ENCODE data around the gene DYRK3.

The DYRK3 gene

GRCh38 chr1:206680279-206680678 lies 44.9 kb downstream of the DYRK3 start:
- Histone ChIP-seq H3K9me3 (ENCODE audit: insufficient read depth, low read length) (no peaks in the 10 kb centered on the region), H3K79me2 (ENCODE audit: insufficient read depth, low read length) (no peaks in the 10 kb centered on the region), H3K9ac (ENCODE audit: low read length) (no peak overlapping the region), H3K27me3 (ENCODE audit: low read length) (no peaks in the 10 kb centered on the region), H3K4me2 (ENCODE audit: low read depth, low read length, poor library complexity, severe bottlenecking) (peak overlapping the region; percentile 48), H3K36me3 (ENCODE audit: low read length) (no peaks in the 10 kb centered on the region), H4K20me1 (ENCODE audit: low read depth, low read length) (no peaks in the 10 kb centered on the region), H3F3A (ENCODE audit: insufficient read depth) (peaks cover 9% of the 10 kb centered on the region; the same call in 1 of the 2 replicates), H2AFZ (ENCODE audit: low read depth, low read length, severe bottlenecking) (no peak overlapping the region), H3K9me2 (replicated peaks; ENCODE audit: insufficient read depth, low read length) (no peaks in the 10 kb centered on the region), H3K27ac (ENCODE audit: low read depth, low read length) (no peak overlapping the region), H3K4me3 (ENCODE audit: insufficient read depth, low read length, poor library complexity, severe bottlenecking) (no peak overlapping the region)
- TF ChIP-seq EZH2phosphoT487 (conservative IDR thresholded peaks at IDR 0.05; ENCODE audit: low read length) = no peak

GRCh38 chr1:206681359-206681758 lies 46.0 kb downstream of the DYRK3 start:
- no peak overlapping the region for H3K27ac ChIP-seq (ENCODE audit: low read depth, low read length)

GRCh38 chr1:206682111-206682510 lies 46.8 kb downstream of the DYRK3 start:
- no peaks in the 10 kb centered on the region for H3K79me2 ChIP-seq (ENCODE audit: insufficient read depth, low read length)
- no peak overlapping the region for H2AFZ ChIP-seq (ENCODE audit: low read depth, low read length, severe bottlenecking)
- H3K9ac ChIP-seq (ENCODE audit: low read length) = no peak overlapping the region; the same call in 1 of the 2 replicates
- no peak overlapping the region for H3K4me3 ChIP-seq (ENCODE audit: insufficient read depth, low read length, poor library complexity, severe bottlenecking)
- H3K36me3 ChIP-seq (ENCODE audit: low read length) = no peaks in the 10 kb centered on the region
- H3K9me2 ChIP-seq (replicated peaks; ENCODE audit: insufficient read depth, low read length) = no peaks in the 10 kb centered on the region
- H3K27ac ChIP-seq (ENCODE audit: low read depth, low read length) = peak overlapping the region; percentile 21; the same call in 1 of the 2 replicates
- no peaks in the 10 kb centered on the region for H4K20me1 ChIP-seq (ENCODE audit: low read depth, low read length)
- peaks cover 18% of the 10 kb centered on the region for H3F3A ChIP-seq (ENCODE audit: insufficient read depth)
- TF ChIP-seq CTCF (IDR thresholded peaks at IDR 0.05; ENCODE audit: insufficient read depth, low read length, poor library complexity, severe bottlenecking) (no peak), EZH2phosphoT487 (conservative IDR thresholded peaks at IDR 0.05; ENCODE audit: low read length) (no peak)
- H3K27me3 ChIP-seq (ENCODE audit: low read length) = no peaks in the 10 kb centered on the region
- peak overlapping the region; percentile 56 for H3K4me2 ChIP-seq (ENCODE audit: low read depth, low read length, poor library complexity, severe bottlenecking)
- no peaks in the 10 kb centered on the region for H3K9me3 ChIP-seq (ENCODE audit: insufficient read depth, low read length)

More at GRCh38 chr1:206681359-206681758, 46.0 kb downstream of the DYRK3 start:
- H3K79me2 ChIP-seq (ENCODE audit: insufficient read depth, low read length) = no peaks in the 10 kb centered on the region
- H2AFZ ChIP-seq (ENCODE audit: low read depth, low read length, severe bottlenecking) = no peak overlapping the region
- peak overlapping the region; percentile 56 for H3K4me2 ChIP-seq (ENCODE audit: low read depth, low read length, poor library complexity, severe bottlenecking)
- no peaks in the 10 kb centered on the region for H3K9me2 ChIP-seq (replicated peaks; ENCODE audit: insufficient read depth, low read length)
- no peak overlapping the region for H3K4me3 ChIP-seq (ENCODE audit: insufficient read depth, low read length, poor library complexity, severe bottlenecking)
- H3K36me3 ChIP-seq (ENCODE audit: low read length) = no peaks in the 10 kb centered on the region
- H3K27me3 ChIP-seq (ENCODE audit: low read length) = no peaks in the 10 kb centered on the region
- no peak for TF ChIP-seq EZH2phosphoT487 (conservative IDR thresholded peaks at IDR 0.05; ENCODE audit: low read length)
- no peak for TF ChIP-seq CTCF (IDR thresholded peaks at IDR 0.05; ENCODE audit: insufficient read depth, low read length, poor library complexity, severe bottlenecking)
- H3K9me3 ChIP-seq (ENCODE audit: insufficient read depth, low read length) = no peaks in the 10 kb centered on the region
- no peak overlapping the region for H3K9ac ChIP-seq (ENCODE audit: low read length)
- peaks cover 13% of the 10 kb centered on the region for H3F3A ChIP-seq (ENCODE audit: insufficient read depth)
- H4K20me1 ChIP-seq (ENCODE audit: low read depth, low read length) = no peaks in the 10 kb centered on the region

- peaks cover 21% of the 10 kb centered on the region for H3F3A ChIP-seq (ENCODE audit: insufficient read depth)
- H2AFZ ChIP-seq (ENCODE audit: low read depth, low read length, severe bottlenecking) = no peak overlapping the region
- no peaks in the 10 kb centered on the region for H3K79me2 ChIP-seq (ENCODE audit: insufficient read depth, low read length)
- no peaks in the 10 kb centered on the region for H3K36me3 ChIP-seq (ENCODE audit: low read length)
- H4K20me1 ChIP-seq (ENCODE audit: low read depth, low read length) = peaks cover 4% of the 10 kb centered on the region; the same call in 1 of the 2 replicates
- H3K9ac ChIP-seq (ENCODE audit: low read length) = no peak overlapping the region
- H3K4me3 ChIP-seq (ENCODE audit: insufficient read depth, low read length, poor library complexity, severe bottlenecking) = no peak overlapping the region
- no peak overlapping the region for H3K4me2 ChIP-seq (ENCODE audit: low read depth, low read length, poor library complexity, severe bottlenecking)
- no peaks in the 10 kb centered on the region for H3K27me3 ChIP-seq (ENCODE audit: low read length)
- no peaks in the 10 kb centered on the region for H3K9me3 ChIP-seq (ENCODE audit: insufficient read depth, low read length)
- TF ChIP-seq EZH2phosphoT487 (conservative IDR thresholded peaks at IDR 0.05; ENCODE audit: low read length) (no peak), CTCF (IDR thresholded peaks at IDR 0.05; ENCODE audit: insufficient read depth, low read length, poor library complexity, severe bottlenecking) (no peak)
- H3K9me2 ChIP-seq (replicated peaks; ENCODE audit: insufficient read depth, low read length) = no peaks in the 10 kb centered on the region
- no peak overlapping the region for H3K27ac ChIP-seq (ENCODE audit: low read depth, low read length)
Observed at GRCh38 chr1:206683313-206683712, 48.0 kb downstream of the DYRK3 start.
